GM10266 (cell line): ENCODE data around the gene UBAP1.
"Not testable (repeated sequence)": the region's sequence is repeated elsewhere in the genome, so short reads cannot be mapped to it uniquely, and the experiment has no call there.

Experiments
- DNase-seq: peaks from one replicate; pipeline ENCODE4 v3.0.0; 2012; ENCODE audit errors: extremely low spot score
- TF ChIP-seq, protein P1 (sequence below): IDR thresholded peaks from 2 replicates; pipeline ENCODE4 v1.5.1; 2012; ENCODE audit warnings: mild to moderate bottlenecking, low read depth; ENCODE audit not compliant: control insufficient read depth, insufficient read depth; ENCODE audit errors: missing control alignments

The UBAP1 gene

DNA sequence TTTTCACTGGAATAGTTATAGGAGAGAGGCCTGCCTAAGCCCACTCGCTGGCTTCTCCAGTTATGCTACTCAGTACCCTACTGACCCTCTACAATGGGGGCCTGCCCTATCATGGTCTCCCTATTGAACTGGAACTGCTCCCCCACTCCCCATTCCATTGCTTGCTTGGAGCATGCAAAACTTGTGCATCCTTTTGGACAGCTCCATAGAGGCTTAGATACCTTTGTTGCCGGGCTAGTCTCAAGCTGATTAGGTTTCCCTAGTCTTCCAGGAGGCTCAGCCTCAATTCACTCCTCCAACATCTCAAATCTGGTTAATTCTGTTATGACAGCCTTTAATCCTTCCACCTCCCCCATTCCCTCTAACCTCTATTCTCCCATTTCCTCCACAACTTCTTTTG is 110.3 kb downstream of the UBAP1 start:
- no peak for DNase-seq
- TF ChIP-seq, protein P1, sequence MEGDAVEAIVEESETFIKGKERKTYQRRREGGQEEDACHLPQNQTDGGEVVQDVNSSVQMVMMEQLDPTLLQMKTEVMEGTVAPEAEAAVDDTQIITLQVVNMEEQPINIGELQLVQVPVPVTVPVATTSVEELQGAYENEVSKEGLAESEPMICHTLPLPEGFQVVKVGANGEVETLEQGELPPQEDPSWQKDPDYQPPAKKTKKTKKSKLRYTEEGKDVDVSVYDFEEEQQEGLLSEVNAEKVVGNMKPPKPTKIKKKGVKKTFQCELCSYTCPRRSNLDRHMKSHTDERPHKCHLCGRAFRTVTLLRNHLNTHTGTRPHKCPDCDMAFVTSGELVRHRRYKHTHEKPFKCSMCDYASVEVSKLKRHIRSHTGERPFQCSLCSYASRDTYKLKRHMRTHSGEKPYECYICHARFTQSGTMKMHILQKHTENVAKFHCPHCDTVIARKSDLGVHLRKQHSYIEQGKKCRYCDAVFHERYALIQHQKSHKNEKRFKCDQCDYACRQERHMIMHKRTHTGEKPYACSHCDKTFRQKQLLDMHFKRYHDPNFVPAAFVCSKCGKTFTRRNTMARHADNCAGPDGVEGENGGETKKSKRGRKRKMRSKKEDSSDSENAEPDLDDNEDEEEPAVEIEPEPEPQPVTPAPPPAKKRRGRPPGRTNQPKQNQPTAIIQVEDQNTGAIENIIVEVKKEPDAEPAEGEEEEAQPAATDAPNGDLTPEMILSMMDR: no peak

DNA sequence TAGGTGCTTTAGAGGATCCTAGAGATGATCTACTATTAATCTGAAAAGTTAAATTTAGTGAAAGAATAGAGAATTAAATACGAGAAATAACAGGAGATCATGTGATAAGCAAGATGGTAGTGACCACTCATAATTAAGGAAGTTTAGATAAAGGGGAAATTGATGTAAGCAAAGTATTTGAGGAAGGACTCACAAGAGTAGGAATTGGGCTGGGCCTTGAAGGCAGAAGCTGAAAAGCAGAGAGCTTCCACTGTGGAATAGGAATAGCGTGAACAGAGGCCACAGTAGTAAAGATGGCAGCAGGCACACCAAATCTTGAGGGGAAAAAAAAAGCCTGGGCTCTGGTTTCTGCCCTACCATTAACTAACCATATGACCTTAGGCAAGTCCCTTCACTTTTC is 112.2 kb downstream of the UBAP1 start:
- TF ChIP-seq, protein P1: no peak
- no peak for DNase-seq

- DNase-seq: no peak
- TF ChIP-seq, protein P1: no peak
Measured at GRCh38 chr9:34291423-34291822, 112.6 kb downstream of the UBAP1 start.

- no peak for DNase-seq
- TF ChIP-seq, protein P1: no peak
Measured at GRCh38 chr9:34292552-34292951, 113.7 kb downstream of the UBAP1 start.

- not testable (repeated sequence) for DNase-seq
Measured at GRCh38 chr9:34301064-34301463, 122.2 kb downstream of the UBAP1 start.
